22Rv1 (cell line): ENCODE results near the gene ALG2.

Source experiments
- ZFX ChIP-seq: fragments of 450-650 bp; IDR thresholded peaks from 2 replicates; pipeline ENCODE4 v1.6.1; 2017; ENCODE audit warnings: antibody characterized with exemption, borderline replicate concordance
- TF ChIP-seq, protein P1 (sequence below): fragments of 450-650 bp; IDR thresholded peaks from 2 replicates; pipeline ENCODE4 v1.5.1; 2017; ENCODE audit warnings: mild to moderate bottlenecking

DNA sequence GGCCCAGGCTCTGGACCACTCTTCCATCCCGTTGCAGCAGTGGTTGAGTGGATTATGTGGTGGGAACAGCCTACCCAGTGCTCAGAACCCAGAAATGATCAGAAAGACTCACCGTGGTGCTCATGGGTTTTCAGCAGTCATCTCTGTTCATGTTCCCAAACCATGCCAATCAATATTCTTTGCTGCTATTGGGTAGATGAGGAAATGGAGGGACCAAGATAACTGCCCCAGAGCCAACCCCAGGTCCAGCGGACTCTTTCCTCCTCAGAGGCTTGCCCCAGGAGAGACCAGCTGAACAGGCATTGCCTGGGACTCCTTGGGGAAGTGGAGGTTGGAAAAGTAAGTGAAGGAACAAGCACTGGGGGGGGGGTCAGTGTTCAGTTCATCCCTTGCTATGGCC, 38.1 kb downstream of the ALG2 start:
- TF ChIP-seq, protein P1, sequence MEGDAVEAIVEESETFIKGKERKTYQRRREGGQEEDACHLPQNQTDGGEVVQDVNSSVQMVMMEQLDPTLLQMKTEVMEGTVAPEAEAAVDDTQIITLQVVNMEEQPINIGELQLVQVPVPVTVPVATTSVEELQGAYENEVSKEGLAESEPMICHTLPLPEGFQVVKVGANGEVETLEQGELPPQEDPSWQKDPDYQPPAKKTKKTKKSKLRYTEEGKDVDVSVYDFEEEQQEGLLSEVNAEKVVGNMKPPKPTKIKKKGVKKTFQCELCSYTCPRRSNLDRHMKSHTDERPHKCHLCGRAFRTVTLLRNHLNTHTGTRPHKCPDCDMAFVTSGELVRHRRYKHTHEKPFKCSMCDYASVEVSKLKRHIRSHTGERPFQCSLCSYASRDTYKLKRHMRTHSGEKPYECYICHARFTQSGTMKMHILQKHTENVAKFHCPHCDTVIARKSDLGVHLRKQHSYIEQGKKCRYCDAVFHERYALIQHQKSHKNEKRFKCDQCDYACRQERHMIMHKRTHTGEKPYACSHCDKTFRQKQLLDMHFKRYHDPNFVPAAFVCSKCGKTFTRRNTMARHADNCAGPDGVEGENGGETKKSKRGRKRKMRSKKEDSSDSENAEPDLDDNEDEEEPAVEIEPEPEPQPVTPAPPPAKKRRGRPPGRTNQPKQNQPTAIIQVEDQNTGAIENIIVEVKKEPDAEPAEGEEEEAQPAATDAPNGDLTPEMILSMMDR: no peak
- no peak for TF ChIP-seq ZFX
